PC-3 (cell line): ENCODE measurements around the gene MIER1. TPM values are rescaled to one million over a fixed set of nuclear protein-coding genes. Genes with fewer than 3 reads are reported as not detected.

Source experiments
- ATAC-seq: fragments of 200-7000 bp; cut with Tn5 transposase; 2 replicates; pipeline ENCODE4 v1.9.1; 2020; ENCODE audit warnings: mild to moderate bottlenecking, moderate library complexity
- BruUV-seq: library from RNA; stranded (reverse); fragments of 400-500 nt; replicated peaks from 2 replicates; lab custom pipeline; 2021; lab: Mats Ljungman, UMichigan
- CTCF ChIA-PET: fragments of 300-600 bp; sonication (Branson Sonifier 250); formaldehyde crosslinking; loops from one replicate; lab custom pipeline; 2022; ENCODE audit warnings: antibody characterized with exemption; lab: Charles Lee
- POLR2A ChIA-PET: fragments of 300-600 bp; sonication (Branson Sonifier 250); formaldehyde crosslinking; loops from one replicate; lab custom pipeline; 2022; ENCODE audit warnings: antibody characterized with exemption; ENCODE audit not compliant: unreplicated experiment; lab: Charles Lee
- DNase-seq: peaks from one replicate; pipeline ENCODE4 v3.0.0-alpha.2; 2015
- H2AFZ ChIP-seq: fragments of 300-600 bp; sonication (generic); 2 replicates; pipeline ENCODE4 v1.6.0; 2016; ENCODE audit warnings: antibody characterized with exemption, low read length
- H3F3A ChIP-seq: fragments of 300-600 bp; sonication (generic); one replicate; pipeline ENCODE4 v1.6.0; 2017; ENCODE audit warnings: antibody characterized with exemption, low read length, control low read depth, mild to moderate bottlenecking; ENCODE audit not compliant: unreplicated experiment
- H3K27ac ChIP-seq: fragments of 300-600 bp; sonication (generic); 2 replicates; pipeline ENCODE4 v1.5.1; 2016; ENCODE audit warnings: mild to moderate bottlenecking, low read length
- H3K27me3 ChIP-seq: fragments of 300-600 bp; sonication (generic); 2 replicates; pipeline ENCODE4 v1.6.1; 2016; ENCODE audit warnings: low read length, mixed read lengths
- H3K36me3 ChIP-seq: fragments of 300-600 bp; sonication (generic); 2 replicates; pipeline ENCODE4 v1.6.1; 2016; ENCODE audit warnings: low read depth, mixed run types, low read length, mixed read lengths
- H3K4me1 ChIP-seq: fragments of 300-600 bp; sonication (generic); 2 replicates; pipeline ENCODE4 v1.5.1; 2016; ENCODE audit warnings: low read length; ENCODE audit not compliant: insufficient read depth
- H3K4me2 ChIP-seq: fragments of 300-600 bp; sonication (generic); 2 replicates; pipeline ENCODE4 v1.6.0; 2016; ENCODE audit warnings: low read length
- H3K4me3 ChIP-seq: fragments of 300-600 bp; sonication (generic); 2 replicates; pipeline ENCODE4 v1.5.1; 2016; ENCODE audit warnings: mild to moderate bottlenecking, low read length, mixed read lengths
- H3K79me2 ChIP-seq: fragments of 300-600 bp; sonication (generic); 2 replicates; pipeline ENCODE4 v1.6.1; 2017; ENCODE audit warnings: low read length, mixed read lengths
- H3K9ac ChIP-seq: fragments of 300-600 bp; sonication (generic); 2 replicates; pipeline ENCODE4 v1.6.0; 2016; ENCODE audit warnings: mild to moderate bottlenecking, low read length
- H3K9me2 ChIP-seq: fragments of 300-600 bp; sonication (generic); replicated peaks from 2 replicates; pipeline ENCODE4 v1.6.1; 2016; ENCODE audit warnings: mixed run types, low read length, mixed read lengths
- H3K9me3 ChIP-seq: fragments of 300-600 bp; sonication (generic); 2 replicates; pipeline ENCODE4 v1.6.1; 2016; ENCODE audit warnings: low read length, mixed read lengths
- H4K20me1 ChIP-seq: fragments of 300-600 bp; sonication (generic); 2 replicates; pipeline ENCODE4 v1.6.1; 2016; ENCODE audit warnings: low read length, mixed read lengths
- EZH2 ChIP-seq: fragments of 300-600 bp; sonication (generic); IDR thresholded peaks from one replicate; pipeline ENCODE4 v1.6.1; 2017; ENCODE audit warnings: antibody characterized with exemption, mild to moderate bottlenecking, low read length; ENCODE audit not compliant: unreplicated experiment
- EZH2phosphoT487 ChIP-seq: fragments of 300-600 bp; sonication (generic); IDR thresholded peaks from 2 replicates; pipeline ENCODE4 v1.6.1; 2018; ENCODE audit warnings: mild to moderate bottlenecking, antibody characterized with exemption, low read length, borderline replicate concordance
- intact Hi-C: fragments of 100-400 bp; cut with micrococcal nuclease; formaldehyde crosslinking; loops from 2 replicates; pipeline ENCODE4 v1.9.0; 2023
- total RNA-seq: library from RNA; depleted of rRNA; stranded (reverse); fragments of >200 nt; gene quantifications from 2 replicates; pipeline ENCODE4 v1.2.3, GENCODE V29; 2014
- TF ChIP-seq, protein P1 (sequence below): fragments of 300-600 bp; sonication (generic); conservative IDR thresholded peaks from 2 replicates; pipeline ENCODE4 v1.5.1; 2017; ENCODE audit warnings: antibody characterized with exemption, low read depth, mild to moderate bottlenecking, low read length

MIER1 gene
- total RNA-seq, 1 experiment from 2014 or later = 11.8 TPM

- Histone ChIP-seq H3K4me2 (no peak overlapping the region), H3K4me3 (no peak overlapping the region), H2AFZ (no peak overlapping the region), H3K4me1 (no peaks in the 10 kb centered on the region), H3K27ac (no peak overlapping the region), H3F3A (no peaks in the 10 kb centered on the region), H3K9me2 (no peaks in the 10 kb centered on the region), H3K36me3 (no peaks in the 10 kb centered on the region), H3K27me3 (no peaks in the 10 kb centered on the region), H3K79me2 (no peaks in the 10 kb centered on the region), H3K9ac (no peak overlapping the region), H3K9me3 (no peaks in the 10 kb centered on the region), H4K20me1 (no peaks in the 10 kb centered on the region)
- ChIA-PET POLR2A (no interaction called here), CTCF (no interaction called here)
- BruUV-seq = no TSS peak
- DNase-seq = peak; percentile 41
- TF ChIP-seq EZH2 (no peak), EZH2phosphoT487 (no peak)
- TF ChIP-seq, protein P1, sequence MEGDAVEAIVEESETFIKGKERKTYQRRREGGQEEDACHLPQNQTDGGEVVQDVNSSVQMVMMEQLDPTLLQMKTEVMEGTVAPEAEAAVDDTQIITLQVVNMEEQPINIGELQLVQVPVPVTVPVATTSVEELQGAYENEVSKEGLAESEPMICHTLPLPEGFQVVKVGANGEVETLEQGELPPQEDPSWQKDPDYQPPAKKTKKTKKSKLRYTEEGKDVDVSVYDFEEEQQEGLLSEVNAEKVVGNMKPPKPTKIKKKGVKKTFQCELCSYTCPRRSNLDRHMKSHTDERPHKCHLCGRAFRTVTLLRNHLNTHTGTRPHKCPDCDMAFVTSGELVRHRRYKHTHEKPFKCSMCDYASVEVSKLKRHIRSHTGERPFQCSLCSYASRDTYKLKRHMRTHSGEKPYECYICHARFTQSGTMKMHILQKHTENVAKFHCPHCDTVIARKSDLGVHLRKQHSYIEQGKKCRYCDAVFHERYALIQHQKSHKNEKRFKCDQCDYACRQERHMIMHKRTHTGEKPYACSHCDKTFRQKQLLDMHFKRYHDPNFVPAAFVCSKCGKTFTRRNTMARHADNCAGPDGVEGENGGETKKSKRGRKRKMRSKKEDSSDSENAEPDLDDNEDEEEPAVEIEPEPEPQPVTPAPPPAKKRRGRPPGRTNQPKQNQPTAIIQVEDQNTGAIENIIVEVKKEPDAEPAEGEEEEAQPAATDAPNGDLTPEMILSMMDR = no peak
- ATAC-seq = peak; percentile 79
- intact Hi-C loops = no loop called here
Measured at GRCh38 chr1:67013573-67013972, 88.8 kb downstream of the MIER1 start.

GRCh38 chr1:67018574-67018973 is 93.8 kb downstream of the MIER1 start:
- BruUV-seq = no TSS peak
- no peaks in the 10 kb centered on the region for H3K4me1 ChIP-seq
- no peak overlapping the region for H3K27ac ChIP-seq
- no peak overlapping the region for H2AFZ ChIP-seq
- H3K4me2 ChIP-seq = no peak overlapping the region
- no peak overlapping the region for H3K4me3 ChIP-seq
- no peaks in the 10 kb centered on the region for H3K9me2 ChIP-seq
- no peak overlapping the region for H3K9ac ChIP-seq
- POLR2A ChIA-PET = no interaction called here
- intact Hi-C loops = no loop called here
- no peak for ATAC-seq
- H3K27me3 ChIP-seq = no peaks in the 10 kb centered on the region
- no peaks in the 10 kb centered on the region for H3K9me3 ChIP-seq
- H3K36me3 ChIP-seq = no peaks in the 10 kb centered on the region
- TF ChIP-seq EZH2 = no peak
- TF ChIP-seq, protein P1 = no peak
- CTCF ChIA-PET = no interaction called here
- no peaks in the 10 kb centered on the region for H4K20me1 ChIP-seq
- DNase-seq = no peak
- H3K79me2 ChIP-seq = no peaks in the 10 kb centered on the region
- H3F3A ChIP-seq = no peaks in the 10 kb centered on the region

GRCh38 chr1:67019121-67019520 is 94.3 kb downstream of the MIER1 start:
- BruUV-seq = no TSS peak
- Histone ChIP-seq H3K9me2 (no peaks in the 10 kb centered on the region), H3K4me3 (no peak overlapping the region), H3K4me2 (no peak overlapping the region), H3K9me3 (no peaks in the 10 kb centered on the region), H2AFZ (no peak overlapping the region), H3K27ac (no peak overlapping the region), H4K20me1 (no peaks in the 10 kb centered on the region), H3K27me3 (no peaks in the 10 kb centered on the region), H3K36me3 (no peaks in the 10 kb centered on the region), H3K9ac (no peak overlapping the region), H3F3A (no peaks in the 10 kb centered on the region), H3K4me1 (no peaks in the 10 kb centered on the region), H3K79me2 (no peaks in the 10 kb centered on the region)
- ATAC-seq (no peak), DNase-seq (no peak)
- ChIA-PET CTCF (no interaction called here), POLR2A (no interaction called here)
- TF ChIP-seq EZH2 (no peak), EZH2phosphoT487 (no peak)
- TF ChIP-seq, protein P1 = no peak
- intact Hi-C loops = no loop called here
